ENCODE data around the gene TNS2.
"Not testable (repeated sequence)": the region's sequence is repeated elsewhere in the genome, so short reads cannot be mapped to it uniquely, and the experiment has no call there.

The TNS2 gene

GRCh38 chr12:53099071-53099882 lies 49.4 kb downstream of the TNS2 start:
- Histone ChIP-seq H3K36me3 (ENCODE audit: control insufficient read depth in 1 of 2, insufficient read depth in 2 of 2, low read length in 2 of 2) (peaks cover 0 to 5% of the 10 kb centered on the region in 2 donors), H3K4me1 (ENCODE audit: control insufficient read depth in 1 of 2, insufficient read depth in 2 of 2, low read length in 2 of 2) (peaks cover 22 to 24% of the 10 kb centered on the region in 2 donors), H3K27me3 (ENCODE audit: low read depth, low read length) (no peaks in the 10 kb centered on the region), H3K27ac (ENCODE audit: low read length) (peak overlapping the region; percentile 76), H3K4me3 (ENCODE audit: low read depth in 1 of 2, low read length in 2 of 2) (peak overlapping the region; percentile 14 to 75), H3K9me3 (ENCODE audit: control insufficient read depth in 1 of 2, low read length in 2 of 2) (no peaks in the 10 kb centered on the region)

DNA sequence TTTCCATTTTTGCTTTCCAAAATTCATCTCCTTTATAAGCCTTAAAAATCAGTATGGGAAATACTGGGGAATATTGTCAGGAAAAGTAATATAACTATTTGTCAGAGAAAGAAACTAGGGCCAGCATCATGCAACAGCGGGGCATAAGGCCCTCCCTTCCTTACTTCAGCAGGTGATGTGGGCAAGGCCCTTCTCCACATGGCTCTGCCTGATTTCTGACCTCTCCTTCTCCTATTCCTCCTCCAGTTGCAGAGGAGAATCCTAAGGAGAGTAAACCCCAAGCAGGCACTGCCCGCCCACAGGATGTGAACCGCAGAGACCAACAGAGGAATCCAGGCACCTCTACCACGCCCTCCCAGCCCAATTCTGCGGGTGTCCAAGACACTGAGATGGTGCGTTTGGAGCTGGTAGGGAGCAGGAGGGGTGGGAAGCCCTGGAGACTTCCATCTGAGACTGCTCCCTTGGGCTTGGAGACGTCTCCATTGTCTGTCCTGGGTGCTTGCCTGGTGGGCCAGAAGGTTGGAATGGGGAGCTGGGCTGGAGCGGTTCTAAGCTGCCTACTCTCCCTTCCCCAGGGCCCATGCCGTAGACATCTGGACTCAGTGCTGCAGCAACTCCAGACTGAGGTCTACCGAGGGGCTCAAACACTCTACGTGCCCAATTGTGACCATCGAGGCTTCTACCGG lies 50.7 kb downstream of the TNS2 start:
- Histone ChIP-seq H3K27ac (ENCODE audit: low read length) (no peak overlapping the region), H3K4me1 (ENCODE audit: control insufficient read depth in 1 of 2, insufficient read depth in 2 of 2, low read length in 2 of 2) (peaks cover 22 to 23% of the 10 kb centered on the region in 2 donors), H3K4me3 (ENCODE audit: low read depth in 1 of 2, low read length in 2 of 2) (no peak overlapping the region)

DNA sequence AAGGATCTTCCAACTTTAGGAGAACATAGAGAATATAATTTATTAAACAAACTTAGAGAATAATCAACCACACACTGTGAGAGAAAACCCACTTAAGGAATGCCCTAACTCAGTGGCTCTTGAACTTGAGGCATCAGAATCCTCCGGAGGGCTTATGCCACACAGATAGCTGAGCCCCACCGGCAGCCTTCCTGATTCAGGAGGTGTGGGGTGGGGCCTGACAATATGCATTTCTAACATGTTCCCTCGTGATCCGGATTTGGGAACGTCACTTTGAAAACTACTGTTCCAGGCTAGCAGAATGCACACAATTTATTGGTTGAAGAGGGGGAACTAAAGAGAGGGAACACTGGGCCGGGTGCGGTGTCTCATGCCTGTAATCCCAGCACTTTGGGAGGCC lies 51.4 kb downstream of the TNS2 start:
- H3K27ac ChIP-seq (ENCODE audit: low read length): no peak overlapping the region
- peaks cover 0 to 5% of the 10 kb centered on the region in 2 donors for H3K36me3 ChIP-seq (ENCODE audit: control insufficient read depth in 1 of 2, insufficient read depth in 2 of 2, low read length in 2 of 2)
- H3K9me3 ChIP-seq (ENCODE audit: control insufficient read depth in 1 of 2, low read length in 2 of 2): no peaks in the 10 kb centered on the region
- no peaks in the 10 kb centered on the region for H3K27me3 ChIP-seq (ENCODE audit: low read depth, low read length)
- peaks cover 22 to 23% of the 10 kb centered on the region in 2 donors for H3K4me1 ChIP-seq (ENCODE audit: control insufficient read depth in 1 of 2, insufficient read depth in 2 of 2, low read length in 2 of 2)
- H3K4me3 ChIP-seq (ENCODE audit: low read depth in 1 of 2, low read length in 2 of 2): no peak overlapping the region

More for the DNA sequence above, 50.7 kb downstream of the TNS2 start:
- peaks cover 0 to 5% of the 10 kb centered on the region in 2 donors for H3K36me3 ChIP-seq (ENCODE audit: control insufficient read depth in 1 of 2, insufficient read depth in 2 of 2, low read length in 2 of 2)
- H3K27me3 ChIP-seq (ENCODE audit: low read depth, low read length): no peaks in the 10 kb centered on the region
- no peaks in the 10 kb centered on the region for H3K9me3 ChIP-seq (ENCODE audit: control insufficient read depth in 1 of 2, low read length in 2 of 2)

DNA sequence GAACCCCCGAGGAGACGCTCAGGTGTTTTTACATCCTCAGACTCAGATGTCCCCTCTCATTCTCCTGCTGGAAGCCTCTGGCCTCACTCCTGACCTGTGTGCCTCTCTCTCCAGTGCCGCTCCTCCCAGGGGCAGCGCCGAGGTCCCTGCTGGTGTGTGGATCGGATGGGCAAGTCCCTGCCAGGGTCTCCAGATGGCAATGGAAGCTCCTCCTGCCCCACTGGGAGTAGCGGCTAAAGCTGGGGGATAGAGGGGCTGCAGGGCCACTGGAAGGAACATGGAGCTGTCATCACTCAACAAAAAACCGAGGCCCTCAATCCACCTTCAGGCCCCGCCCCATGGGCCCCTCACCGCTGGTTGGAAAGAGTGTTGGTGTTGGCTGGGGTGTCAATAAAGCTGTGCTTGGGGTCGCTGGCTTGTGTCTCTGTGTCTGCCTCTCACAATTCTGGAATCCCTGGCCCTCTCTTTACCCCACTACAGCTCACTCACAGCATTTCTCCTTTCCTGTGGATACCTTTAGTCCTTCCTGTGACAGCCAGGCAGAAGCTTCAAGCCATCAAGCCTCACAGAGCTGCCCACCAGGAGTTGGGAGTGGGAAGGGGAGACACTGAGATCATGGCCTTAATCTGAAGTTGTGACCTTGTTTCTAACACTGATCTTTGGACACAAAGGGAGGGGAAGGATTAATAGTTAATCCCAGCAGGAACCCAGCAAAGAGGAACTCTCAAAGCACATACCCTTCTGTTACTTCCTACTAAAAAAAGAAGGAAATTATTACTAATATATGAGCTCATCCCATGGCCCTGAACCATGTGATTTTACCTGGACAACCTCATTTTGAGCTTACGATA lies 52.3 kb downstream of the TNS2 start:
- H3K9me3 ChIP-seq (ENCODE audit: control insufficient read depth in 1 of 2, low read length in 2 of 2): no peaks in the 10 kb centered on the region
- H3K36me3 ChIP-seq (ENCODE audit: control insufficient read depth in 1 of 2, insufficient read depth in 2 of 2, low read length in 2 of 2): peaks cover 0 to 5% of the 10 kb centered on the region in 2 donors
- peaks cover 18 to 22% of the 10 kb centered on the region in 2 donors for H3K4me1 ChIP-seq (ENCODE audit: control insufficient read depth in 1 of 2, insufficient read depth in 2 of 2, low read length in 2 of 2)
- H3K27ac ChIP-seq (ENCODE audit: low read length): peak overlapping the region; percentile 6
- H3K4me3 ChIP-seq (ENCODE audit: low read depth in 1 of 2, low read length in 2 of 2): no peak overlapping the region
- no peaks in the 10 kb centered on the region for H3K27me3 ChIP-seq (ENCODE audit: low read depth, low read length)

GRCh38 chr12:53102883-53103807 lies 53.3 kb downstream of the TNS2 start, which contains the start of gene SOAT2:
TSS of gene SOAT2 (plus strand) at chr12:53103486. CDS start at chr12:53103578, 92 bp downstream.
- Histone ChIP-seq H3K4me1 (ENCODE audit: control insufficient read depth in 1 of 2, insufficient read depth in 2 of 2, low read length in 2 of 2) (peaks cover 17 to 18% of the 10 kb centered on the region in 2 donors), H3K9me3 (ENCODE audit: control insufficient read depth in 1 of 2, low read length in 2 of 2) (no peaks in the 10 kb centered on the region), H3K27ac (ENCODE audit: low read length) (peak within 1 kb of the TSS; percentile 6), H3K4me3 (ENCODE audit: low read depth in 1 of 2, low read length in 2 of 2) (no peak within 1 kb of the TSS), H3K27me3 (ENCODE audit: low read depth, low read length) (no peaks in the 10 kb centered on the region), H3K36me3 (ENCODE audit: control insufficient read depth in 1 of 2, insufficient read depth in 2 of 2, low read length in 2 of 2) (peaks cover 0 to 5% of the 10 kb centered on the region in 2 donors)

- Histone ChIP-seq H3K4me3 (ENCODE audit: low read depth in 1 of 2, low read length in 2 of 2) (no peak overlapping the region), H3K27ac (ENCODE audit: low read length) (no peak overlapping the region), H3K4me1 (ENCODE audit: control insufficient read depth in 1 of 2, insufficient read depth in 2 of 2, low read length in 2 of 2) (peaks cover 12 to 18% of the 10 kb centered on the region in 2 donors), H3K36me3 (ENCODE audit: control insufficient read depth in 1 of 2, insufficient read depth in 2 of 2, low read length in 2 of 2) (peaks cover 0 to 5% of the 10 kb centered on the region in 2 donors), H3K9me3 (ENCODE audit: control insufficient read depth in 1 of 2, low read length in 2 of 2) (no peaks in the 10 kb centered on the region), H3K27me3 (ENCODE audit: low read depth, low read length) (no peaks in the 10 kb centered on the region)
Measured at GRCh38 chr12:53103860-53104305, 54.0 kb downstream of the TNS2 start.

DNA sequence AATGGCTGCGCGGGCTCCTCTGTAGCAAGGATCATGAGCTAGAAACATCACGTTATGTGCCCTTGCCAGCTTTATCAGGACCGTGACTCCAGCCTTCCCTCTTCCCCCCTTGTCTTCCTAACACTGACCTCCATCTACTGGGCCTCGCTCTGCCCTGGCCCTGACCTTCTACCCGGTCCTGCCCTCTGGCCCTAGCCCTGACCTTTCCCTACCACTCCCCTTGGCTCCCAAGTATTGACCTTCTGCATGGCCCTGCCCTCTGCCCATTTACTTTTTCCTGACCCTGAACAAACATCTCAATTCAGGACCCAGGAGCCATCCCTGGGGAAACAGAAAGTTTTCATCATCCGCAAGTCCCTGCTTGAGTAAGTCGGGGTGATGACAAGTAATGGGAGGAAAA lies 55.4 kb downstream of the TNS2 start:
- no peak overlapping the region for H3K27ac ChIP-seq (ENCODE audit: low read length)
- peaks cover 0 to 5% of the 10 kb centered on the region in 2 donors for H3K36me3 ChIP-seq (ENCODE audit: control insufficient read depth in 1 of 2, insufficient read depth in 2 of 2, low read length in 2 of 2)
- no peaks in the 10 kb centered on the region for H3K27me3 ChIP-seq (ENCODE audit: low read depth, low read length)
- peaks cover 6 to 18% of the 10 kb centered on the region in 2 donors for H3K4me1 ChIP-seq (ENCODE audit: control insufficient read depth in 1 of 2, insufficient read depth in 2 of 2, low read length in 2 of 2)
- no peak overlapping the region for H3K4me3 ChIP-seq (ENCODE audit: low read depth in 1 of 2, low read length in 2 of 2)
- H3K9me3 ChIP-seq (ENCODE audit: control insufficient read depth in 1 of 2, low read length in 2 of 2): no peaks in the 10 kb centered on the region

DNA sequence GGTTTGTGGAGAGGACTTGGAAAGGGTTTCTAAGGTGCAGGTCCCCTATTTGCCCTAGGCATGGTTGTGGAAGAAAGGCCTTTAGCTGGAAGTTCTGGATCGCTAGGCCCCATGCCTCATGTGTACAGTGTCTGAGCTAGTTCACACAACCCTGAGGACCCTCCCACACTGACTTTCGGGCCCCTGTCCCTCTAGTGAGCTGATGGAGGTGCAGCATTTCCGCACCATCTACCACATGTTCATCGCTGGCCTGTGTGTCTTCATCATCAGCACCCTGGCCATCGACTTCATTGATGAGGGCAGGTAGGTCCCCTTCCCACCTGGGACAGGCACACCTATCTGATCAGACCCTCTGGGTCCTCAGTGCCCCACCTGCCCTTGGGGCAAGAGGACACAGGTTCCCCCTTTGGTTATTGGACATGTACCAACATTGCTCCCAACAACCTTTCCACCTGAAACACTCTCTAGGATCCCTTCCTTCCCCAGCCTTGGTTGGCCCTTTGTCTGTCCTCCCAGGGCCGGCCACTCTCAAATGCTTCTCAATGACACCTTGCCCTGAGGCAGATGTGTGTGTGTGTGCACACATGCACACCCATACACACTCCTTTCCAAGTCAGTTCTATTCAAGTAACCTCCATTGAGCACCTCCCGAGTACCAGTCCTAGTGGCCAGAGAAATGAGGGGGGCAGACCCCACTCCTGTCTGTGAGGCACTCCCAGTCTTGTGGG lies 56.0 kb downstream of the TNS2 start:
- H3K27me3 ChIP-seq (ENCODE audit: low read depth, low read length): no peaks in the 10 kb centered on the region
- peaks cover 6 to 18% of the 10 kb centered on the region in 2 donors for H3K4me1 ChIP-seq (ENCODE audit: control insufficient read depth in 1 of 2, insufficient read depth in 2 of 2, low read length in 2 of 2)
- H3K4me3 ChIP-seq (ENCODE audit: low read depth in 1 of 2, low read length in 2 of 2): no peak overlapping the region
- H3K9me3 ChIP-seq (ENCODE audit: control insufficient read depth in 1 of 2, low read length in 2 of 2): no peaks in the 10 kb centered on the region
- H3K27ac ChIP-seq (ENCODE audit: low read length): no peak overlapping the region
- peaks cover 0 to 2% of the 10 kb centered on the region in 2 donors for H3K36me3 ChIP-seq (ENCODE audit: control insufficient read depth in 1 of 2, insufficient read depth in 2 of 2, low read length in 2 of 2)

DNA sequence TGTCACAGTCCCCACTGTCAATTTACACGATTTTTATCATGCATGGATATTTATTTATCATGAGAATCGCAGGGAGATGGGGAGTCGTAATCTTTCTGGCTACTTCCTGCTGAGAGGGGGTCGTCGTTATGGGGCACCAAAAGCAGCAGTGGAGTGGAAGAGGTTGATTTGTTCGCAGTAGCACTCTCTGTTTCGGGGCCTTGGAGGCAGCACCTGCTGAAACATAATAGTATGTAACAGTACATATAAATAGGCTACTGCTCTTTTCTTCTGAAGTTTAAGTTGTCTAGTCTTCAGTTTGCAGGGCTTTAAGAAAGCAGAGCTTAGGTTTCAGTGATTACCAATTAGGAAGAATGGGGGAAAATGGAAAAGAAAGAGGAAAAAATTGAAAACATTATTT lies 57.3 kb downstream of the TNS2 start:
- Histone ChIP-seq H3K27ac (ENCODE audit: low read length) (no peak overlapping the region), H3K27me3 (ENCODE audit: low read depth, low read length) (no peaks in the 10 kb centered on the region), H3K4me1 (ENCODE audit: control insufficient read depth in 1 of 2, insufficient read depth in 2 of 2, low read length in 2 of 2) (peaks cover 6 to 18% of the 10 kb centered on the region in 2 donors), H3K9me3 (ENCODE audit: control insufficient read depth in 1 of 2, low read length in 2 of 2) (no peaks in the 10 kb centered on the region), H3K36me3 (ENCODE audit: control insufficient read depth in 1 of 2, insufficient read depth in 2 of 2, low read length in 2 of 2) (no peaks in the 10 kb centered on the region), H3K4me3 (ENCODE audit: low read depth in 1 of 2, low read length in 2 of 2) (no peak overlapping the region)

DNA sequence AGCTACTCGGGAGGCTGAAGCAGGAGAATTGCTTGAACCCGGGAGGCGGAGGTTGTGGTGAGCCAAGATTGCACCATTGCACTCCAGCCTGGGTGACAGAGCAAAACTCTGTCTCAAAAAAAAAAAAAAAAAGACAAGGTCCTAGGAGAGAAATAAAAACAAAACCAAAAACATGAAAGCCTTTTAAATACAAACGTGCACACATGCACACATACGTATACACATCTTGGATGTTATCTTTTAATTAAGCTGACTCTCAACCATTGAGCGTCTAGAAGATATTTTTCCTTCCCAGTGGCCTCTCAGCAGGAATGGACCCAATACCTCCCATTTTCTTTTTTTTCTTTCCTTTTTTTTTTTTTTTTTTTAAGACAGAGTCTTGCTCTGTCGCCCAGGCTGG lies 62.6 kb downstream of the TNS2 start:
- not testable (repeated sequence) for H3K27me3 ChIP-seq (ENCODE audit: low read depth, low read length); H3K9me3 ChIP-seq (ENCODE audit: control insufficient read depth in 1 of 2, low read length in 2 of 2); H3K27ac ChIP-seq (ENCODE audit: low read length); H3K4me3 ChIP-seq (ENCODE audit: low read depth in 1 of 2, low read length in 2 of 2); H3K4me1 ChIP-seq (ENCODE audit: control insufficient read depth in 1 of 2, insufficient read depth in 2 of 2, low read length in 2 of 2); H3K36me3 ChIP-seq (ENCODE audit: control insufficient read depth in 1 of 2, insufficient read depth in 2 of 2, low read length in 2 of 2)

Data from muscle layer of duodenum (tissue), 2 donors.